Muscle layer of duodenum (tissue), 2 donors: ENCODE measurements around the gene CRIM1.
A peak's percentile ranks its signal among the peaks of the same experiment; 100 is the strongest.

Experiments
- H3K27ac ChIP-seq: one replicate; pipeline ENCODE4 v1.7.0; 2013; ENCODE audit warnings: mild to moderate bottlenecking, low read length
- H3K27me3 ChIP-seq: one replicate; pipeline ENCODE4 v1.7.0; 2013; ENCODE audit warnings: low read depth, mild to moderate bottlenecking, control low read depth, low read length
- H3K36me3 ChIP-seq, 2 donors: one replicate each; pipeline ENCODE4 v1.7.0; 2013; ENCODE audit warnings: low read length in 2 of 2, control low read depth in 1 of 2, mild to moderate bottlenecking in 1 of 2; ENCODE audit not compliant: insufficient read depth in 2 of 2, control insufficient read depth in 1 of 2
- H3K4me1 ChIP-seq, 2 donors: one replicate each; pipeline ENCODE4 v1.7.0; 2013; ENCODE audit warnings: low read length in 2 of 2, mild to moderate bottlenecking in 2 of 2, control low read depth in 1 of 2, moderate library complexity in 1 of 2; ENCODE audit not compliant: insufficient read depth in 2 of 2, control insufficient read depth in 1 of 2
- H3K4me3 ChIP-seq, 2 donors: one replicate each; pipeline ENCODE4 v1.7.0; 2013; ENCODE audit warnings: low read length in 2 of 2, low read depth in 1 of 2, mild to moderate bottlenecking in 1 of 2
- H3K9me3 ChIP-seq, 2 donors: one replicate each; pipeline ENCODE4 v1.7.0; 2013; ENCODE audit warnings: low read length in 2 of 2, control low read depth in 1 of 2, mild to moderate bottlenecking in 1 of 2; ENCODE audit not compliant: control insufficient read depth in 1 of 2
- donor health status: healthy.

CRIM1 gene

GRCh38 chr2:36451512-36451911 lies 95.9 kb downstream of the CRIM1 start:
- H3K27me3 ChIP-seq, result no peaks in the 10 kb centered on the region
- H3K27ac ChIP-seq, result peak overlapping the region; percentile 85
- no peaks in the 10 kb centered on the region for H3K9me3 ChIP-seq
- H3K4me3 ChIP-seq, result no peak overlapping the region
- H3K36me3 ChIP-seq, result peaks cover 0 to 6% of the 10 kb centered on the region in 2 donors
- H3K4me1 ChIP-seq, result peaks cover 6 to 25% of the 10 kb centered on the region in 2 donors

- Histone ChIP-seq H3K27ac (no peak overlapping the region), H3K9me3 (no peaks in the 10 kb centered on the region), H3K4me1 (peaks cover 6 to 27% of the 10 kb centered on the region in 2 donors), H3K4me3 (no peak overlapping the region), H3K27me3 (no peaks in the 10 kb centered on the region), H3K36me3 (peaks cover 0 to 5% of the 10 kb centered on the region in 2 donors)
Measured at GRCh38 chr2:36452260-36452659, 96.7 kb downstream of the CRIM1 start.

GRCh38 chr2:36453652-36454051 lies 98.1 kb downstream of the CRIM1 start:
- H3K4me1 ChIP-seq, result peaks cover 6 to 27% of the 10 kb centered on the region in 2 donors
- no peak overlapping the region for H3K4me3 ChIP-seq
- no peaks in the 10 kb centered on the region for H3K36me3 ChIP-seq
- H3K27ac ChIP-seq, result no peak overlapping the region
- H3K27me3 ChIP-seq, result no peaks in the 10 kb centered on the region
- no peaks in the 10 kb centered on the region for H3K9me3 ChIP-seq

- H3K27ac ChIP-seq, result no peak overlapping the region
- H3K4me1 ChIP-seq, result peaks cover 6 to 26% of the 10 kb centered on the region in 2 donors
Measured at GRCh38 chr2:36455011-36455410, 99.4 kb downstream of the CRIM1 start.

GRCh38 chr2:36455788-36456187 lies 100.2 kb downstream of the CRIM1 start:
- Histone ChIP-seq H3K36me3 (no peaks in the 10 kb centered on the region), H3K4me3 (no peak overlapping the region), H3K27me3 (no peaks in the 10 kb centered on the region), H3K27ac (peak overlapping the region; percentile 10), H3K4me1 (peaks cover 4 to 26% of the 10 kb centered on the region in 2 donors), H3K9me3 (no peaks in the 10 kb centered on the region)

More at GRCh38 chr2:36455011-36455410, 99.4 kb downstream of the CRIM1 start:
- H3K27me3 ChIP-seq, result no peaks in the 10 kb centered on the region
- H3K36me3 ChIP-seq, result no peaks in the 10 kb centered on the region
- H3K9me3 ChIP-seq, result no peaks in the 10 kb centered on the region
- H3K4me3 ChIP-seq, result no peak overlapping the region

GRCh38 chr2:36456227-36457175 lies 100.9 kb downstream of the CRIM1 start:
- H3K27me3 ChIP-seq, result no peaks in the 10 kb centered on the region
- peak overlapping the region in 1 of 2 donors; percentile 22 for H3K4me3 ChIP-seq
- peaks cover 8 to 30% of the 10 kb centered on the region in 2 donors for H3K4me1 ChIP-seq
- peak overlapping the region; percentile 10 for H3K27ac ChIP-seq
- no peaks in the 10 kb centered on the region for H3K36me3 ChIP-seq
- H3K9me3 ChIP-seq, result no peaks in the 10 kb centered on the region

- no peaks in the 10 kb centered on the region for H3K27me3 ChIP-seq
Measured at GRCh38 chr2:36458106-36458505, 102.5 kb downstream of the CRIM1 start.

GRCh38 chr2:36459725-36460137 lies 104.2 kb downstream of the CRIM1 start:
- Histone ChIP-seq H3K4me3 (no peak overlapping the region), H3K9me3 (no peaks in the 10 kb centered on the region), H3K27me3 (no peaks in the 10 kb centered on the region), H3K4me1 (peaks cover 8 to 35% of the 10 kb centered on the region in 2 donors), H3K36me3 (peaks cover 0 to 4% of the 10 kb centered on the region in 2 donors), H3K27ac (peak overlapping the region; percentile 30)

More at GRCh38 chr2:36458106-36458505, 102.5 kb downstream of the CRIM1 start:
- peaks cover 8 to 35% of the 10 kb centered on the region in 2 donors for H3K4me1 ChIP-seq
- no peak overlapping the region for H3K27ac ChIP-seq
- H3K9me3 ChIP-seq, result no peaks in the 10 kb centered on the region
- no peaks in the 10 kb centered on the region for H3K36me3 ChIP-seq
- no peak overlapping the region for H3K4me3 ChIP-seq

- peaks cover 8 to 23% of the 10 kb centered on the region in 2 donors for H3K4me1 ChIP-seq
Measured at GRCh38 chr2:36461039-36461681, 105.6 kb downstream of the CRIM1 start.

GRCh38 chr2:36462311-36462935 lies 106.8 kb downstream of the CRIM1 start:
- no peak overlapping the region for H3K4me3 ChIP-seq
- H3K36me3 ChIP-seq, result peaks cover 0 to 8% of the 10 kb centered on the region in 2 donors
- no peak overlapping the region for H3K27ac ChIP-seq
- H3K4me1 ChIP-seq, result peaks cover 8 to 17% of the 10 kb centered on the region in 2 donors
- H3K9me3 ChIP-seq, result no peaks in the 10 kb centered on the region
- H3K27me3 ChIP-seq, result no peaks in the 10 kb centered on the region

More at GRCh38 chr2:36461039-36461681, 105.6 kb downstream of the CRIM1 start:
- H3K9me3 ChIP-seq, result no peaks in the 10 kb centered on the region
- H3K36me3 ChIP-seq, result peaks cover 0 to 8% of the 10 kb centered on the region in 2 donors
- no peaks in the 10 kb centered on the region for H3K27me3 ChIP-seq
- H3K4me3 ChIP-seq, result no peak overlapping the region
- H3K27ac ChIP-seq, result peak overlapping the region; percentile 41

- H3K9me3 ChIP-seq, result no peaks in the 10 kb centered on the region
- no peak overlapping the region for H3K4me3 ChIP-seq
- peaks cover 0 to 8% of the 10 kb centered on the region in 2 donors for H3K36me3 ChIP-seq
- H3K4me1 ChIP-seq, result peaks cover 8 to 17% of the 10 kb centered on the region in 2 donors
- no peak overlapping the region for H3K27ac ChIP-seq
- H3K27me3 ChIP-seq, result no peaks in the 10 kb centered on the region
Measured at GRCh38 chr2:36463365-36463764, 107.8 kb downstream of the CRIM1 start.
